ENCODE data around the gene CCNI.

CCNI gene

DNA sequence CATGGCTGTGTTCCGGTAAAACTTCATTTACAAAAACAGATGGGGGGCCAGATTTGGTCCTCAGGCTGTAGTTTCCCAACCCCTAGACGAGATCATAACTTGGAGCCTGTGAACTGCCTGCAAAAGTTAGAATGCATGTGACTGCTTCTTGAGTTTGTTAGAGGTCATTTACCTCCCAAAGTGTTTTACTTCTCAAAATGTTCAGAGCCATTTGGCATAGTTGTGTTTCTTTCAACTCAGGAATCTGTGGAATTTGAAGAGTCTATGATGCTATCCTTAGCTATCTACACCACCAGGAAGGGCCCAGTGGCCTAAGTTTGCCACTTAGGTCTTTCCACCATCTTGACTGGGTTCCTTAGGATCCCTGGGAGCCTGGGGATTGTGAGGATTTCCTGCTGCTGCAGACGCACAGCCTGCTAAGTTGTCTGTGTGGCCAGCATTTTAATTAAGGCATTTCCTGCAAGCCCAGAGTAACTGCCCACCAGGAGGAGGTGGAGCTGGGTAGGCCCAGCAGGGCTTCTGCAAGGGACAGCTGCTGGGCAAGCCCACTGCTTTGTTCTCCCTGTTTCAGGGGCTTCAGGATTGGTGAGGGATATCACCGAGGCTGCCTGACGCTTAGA, 53.1 kb downstream of the CCNI start:
- DNase-seq (ENCODE audit: low read depth): no peak
- no peak overlapping the region for H3K4me3 ChIP-seq (ENCODE audit: low read depth, low read length)
- TF ChIP-seq, protein P1, sequence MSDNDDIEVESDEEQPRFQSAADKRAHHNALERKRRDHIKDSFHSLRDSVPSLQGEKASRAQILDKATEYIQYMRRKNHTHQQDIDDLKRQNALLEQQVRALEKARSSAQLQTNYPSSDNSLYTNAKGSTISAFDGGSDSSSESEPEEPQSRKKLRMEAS (IDR thresholded peaks at IDR 0.05; ENCODE audit: low read depth, low read length): no peak
- no peak for TF ChIP-seq MYC (IDR thresholded peaks at IDR 0.05; ENCODE audit: low read depth, low read length)
- TF ChIP-seq, protein P2, sequence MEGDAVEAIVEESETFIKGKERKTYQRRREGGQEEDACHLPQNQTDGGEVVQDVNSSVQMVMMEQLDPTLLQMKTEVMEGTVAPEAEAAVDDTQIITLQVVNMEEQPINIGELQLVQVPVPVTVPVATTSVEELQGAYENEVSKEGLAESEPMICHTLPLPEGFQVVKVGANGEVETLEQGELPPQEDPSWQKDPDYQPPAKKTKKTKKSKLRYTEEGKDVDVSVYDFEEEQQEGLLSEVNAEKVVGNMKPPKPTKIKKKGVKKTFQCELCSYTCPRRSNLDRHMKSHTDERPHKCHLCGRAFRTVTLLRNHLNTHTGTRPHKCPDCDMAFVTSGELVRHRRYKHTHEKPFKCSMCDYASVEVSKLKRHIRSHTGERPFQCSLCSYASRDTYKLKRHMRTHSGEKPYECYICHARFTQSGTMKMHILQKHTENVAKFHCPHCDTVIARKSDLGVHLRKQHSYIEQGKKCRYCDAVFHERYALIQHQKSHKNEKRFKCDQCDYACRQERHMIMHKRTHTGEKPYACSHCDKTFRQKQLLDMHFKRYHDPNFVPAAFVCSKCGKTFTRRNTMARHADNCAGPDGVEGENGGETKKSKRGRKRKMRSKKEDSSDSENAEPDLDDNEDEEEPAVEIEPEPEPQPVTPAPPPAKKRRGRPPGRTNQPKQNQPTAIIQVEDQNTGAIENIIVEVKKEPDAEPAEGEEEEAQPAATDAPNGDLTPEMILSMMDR (IDR thresholded peaks at IDR 0.05; ENCODE audit: low read depth, low read length): no peak
- TF ChIP-seq POLR2A (IDR thresholded peaks at IDR 0.05; ENCODE audit: extremely low read depth, insufficient read length): no peak

DNA sequence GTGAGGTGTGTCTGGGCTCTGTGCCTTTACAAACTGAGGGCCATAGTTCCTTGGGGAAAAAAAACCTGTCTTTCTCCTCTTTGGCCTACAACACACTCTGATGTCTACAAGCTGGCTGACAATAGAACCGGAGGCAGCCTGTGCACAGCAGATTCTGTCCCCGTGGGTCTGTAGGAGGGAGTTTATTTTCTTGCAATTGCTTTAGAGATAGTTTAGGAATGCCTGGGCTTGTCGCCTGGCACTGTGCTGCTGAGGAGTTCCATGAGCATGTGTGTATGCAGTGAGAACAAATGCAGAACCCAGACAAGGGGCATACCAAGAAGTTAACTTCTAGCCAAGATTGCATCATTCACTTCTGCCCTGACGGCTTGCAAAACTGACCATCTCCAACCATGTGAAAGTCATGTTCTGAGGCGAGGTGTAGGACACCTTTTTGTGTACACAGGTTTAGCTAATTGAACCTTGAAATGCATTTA, 54.1 kb downstream of the CCNI start:
- peak; percentile 40 for DNase-seq (ENCODE audit: low read depth)
- no peak overlapping the region for H3K4me3 ChIP-seq (ENCODE audit: low read depth, low read length)
- no peak for TF ChIP-seq POLR2A (IDR thresholded peaks at IDR 0.05; ENCODE audit: extremely low read depth, insufficient read length)
- TF ChIP-seq, protein P1 (IDR thresholded peaks at IDR 0.05; ENCODE audit: low read depth, low read length): 0 out of 2 replicates have a peak, but pooled peaks have one; percentile 8
- peak; percentile 32; the same call in 1 of the 2 replicates for TF ChIP-seq MYC (IDR thresholded peaks at IDR 0.05; ENCODE audit: low read depth, low read length)

DNA sequence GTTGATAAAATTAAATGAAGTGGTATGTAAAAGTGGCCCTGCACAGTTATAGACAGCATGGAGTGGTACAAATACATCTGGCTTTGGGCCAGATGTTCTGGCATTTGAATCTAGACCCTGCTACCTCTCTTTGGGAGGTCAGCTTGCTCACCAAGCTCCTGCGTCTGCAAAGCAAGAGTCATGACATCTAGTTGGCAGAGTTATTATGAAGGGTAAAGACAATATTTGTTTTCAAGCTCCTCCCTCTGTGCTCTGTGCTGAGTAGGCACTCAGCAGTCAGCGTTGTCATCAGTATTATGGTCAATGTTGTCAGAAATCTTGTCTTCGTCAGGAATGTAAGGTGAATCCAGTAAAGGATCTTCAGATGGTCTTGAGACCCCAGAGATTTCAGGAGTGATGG, 55.8 kb downstream of the CCNI start:
- no peak for TF ChIP-seq MYC (IDR thresholded peaks at IDR 0.05; ENCODE audit: low read depth, low read length)
- DNase-seq (ENCODE audit: low read depth): no peak

DNA sequence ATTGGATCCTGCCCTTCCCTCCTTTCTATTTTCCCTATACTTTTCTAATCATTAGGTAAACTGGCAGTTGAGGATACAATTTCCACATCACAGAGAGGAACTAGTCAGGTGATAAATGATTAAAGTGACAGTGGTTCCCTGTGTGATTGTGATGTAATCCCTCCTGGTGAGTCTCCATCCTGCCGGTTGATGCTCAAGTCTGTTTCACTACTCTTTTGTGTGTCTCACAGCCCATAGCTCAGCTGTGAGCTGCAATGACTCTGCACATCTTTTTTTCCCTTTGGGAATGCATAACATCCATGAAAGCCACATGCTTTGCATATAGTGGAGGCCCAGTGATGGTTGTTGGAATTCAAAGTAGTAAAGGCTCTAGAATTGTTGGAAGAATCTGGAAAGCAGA, 60.4 kb downstream of the CCNI start:
- no peak for TF ChIP-seq POLR2A (IDR thresholded peaks at IDR 0.05; ENCODE audit: extremely low read depth, insufficient read length)
- TF ChIP-seq, protein P2 (IDR thresholded peaks at IDR 0.05; ENCODE audit: low read depth, low read length): no peak
- TF ChIP-seq MYC (IDR thresholded peaks at IDR 0.05; ENCODE audit: low read depth, low read length): no peak
- TF ChIP-seq, protein P1 (IDR thresholded peaks at IDR 0.05; ENCODE audit: low read depth, low read length): no peak
- no peak overlapping the region for H3K4me3 ChIP-seq (ENCODE audit: low read depth, low read length)
- no peak for DNase-seq (ENCODE audit: low read depth)

More for the DNA sequence above, 55.8 kb downstream of the CCNI start:
- H3K4me3 ChIP-seq (ENCODE audit: low read depth, low read length): no peak overlapping the region

DNA sequence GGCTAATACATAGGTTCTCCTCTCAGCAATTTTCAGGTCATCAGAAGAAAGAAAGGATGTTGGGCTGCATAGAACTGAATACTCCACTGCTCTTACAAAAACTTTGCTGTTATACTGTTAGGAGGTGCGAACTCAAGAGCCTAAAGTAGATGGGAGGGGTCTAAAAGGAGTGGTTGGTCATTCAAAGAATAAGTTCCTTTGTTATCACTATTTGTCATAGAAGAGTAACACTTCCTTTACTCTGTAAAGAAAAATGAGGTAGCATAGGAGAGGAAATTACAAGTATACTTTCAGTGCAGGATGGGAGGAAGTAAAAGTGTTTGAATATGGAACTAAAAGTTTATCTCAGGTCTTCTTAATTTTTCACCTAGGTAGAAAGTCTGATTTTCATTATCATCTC, 61.5 kb downstream of the CCNI start:
- H3K4me3 ChIP-seq (ENCODE audit: low read depth, low read length): no peak overlapping the region
- TF ChIP-seq MYC (IDR thresholded peaks at IDR 0.05; ENCODE audit: low read depth, low read length) (no peak), POLR2A (IDR thresholded peaks at IDR 0.05; ENCODE audit: extremely low read depth, insufficient read length) (no peak)
- TF ChIP-seq, protein P1 (IDR thresholded peaks at IDR 0.05; ENCODE audit: low read depth, low read length): no peak
- TF ChIP-seq, protein P2 (IDR thresholded peaks at IDR 0.05; ENCODE audit: low read depth, low read length): no peak
- DNase-seq (ENCODE audit: low read depth): no peak

DNA sequence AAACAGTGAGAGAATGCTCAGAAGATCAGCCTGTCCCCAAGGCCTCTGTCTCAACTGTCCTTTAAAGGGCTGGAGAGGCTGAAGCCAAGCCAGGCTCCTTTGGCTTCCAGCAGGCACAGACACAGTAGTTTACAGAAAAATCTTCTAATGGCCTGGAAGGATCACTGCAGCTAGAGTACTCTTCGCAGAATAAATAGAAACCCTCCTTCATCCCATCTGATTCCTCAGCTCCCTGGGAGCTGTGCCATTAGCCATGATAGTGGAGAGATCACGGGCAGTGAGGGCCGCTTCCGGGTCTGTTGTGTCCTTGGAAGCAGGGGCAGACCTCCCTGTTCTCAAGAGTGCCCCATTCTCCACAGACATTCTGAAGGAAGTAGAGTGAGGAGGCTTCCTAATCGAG, 63.1 kb downstream of the CCNI start:
- no peak overlapping the region for H3K4me3 ChIP-seq (ENCODE audit: low read depth, low read length)
- no peak for TF ChIP-seq MYC (IDR thresholded peaks at IDR 0.05; ENCODE audit: low read depth, low read length)
- DNase-seq (ENCODE audit: low read depth): no peak

DNA sequence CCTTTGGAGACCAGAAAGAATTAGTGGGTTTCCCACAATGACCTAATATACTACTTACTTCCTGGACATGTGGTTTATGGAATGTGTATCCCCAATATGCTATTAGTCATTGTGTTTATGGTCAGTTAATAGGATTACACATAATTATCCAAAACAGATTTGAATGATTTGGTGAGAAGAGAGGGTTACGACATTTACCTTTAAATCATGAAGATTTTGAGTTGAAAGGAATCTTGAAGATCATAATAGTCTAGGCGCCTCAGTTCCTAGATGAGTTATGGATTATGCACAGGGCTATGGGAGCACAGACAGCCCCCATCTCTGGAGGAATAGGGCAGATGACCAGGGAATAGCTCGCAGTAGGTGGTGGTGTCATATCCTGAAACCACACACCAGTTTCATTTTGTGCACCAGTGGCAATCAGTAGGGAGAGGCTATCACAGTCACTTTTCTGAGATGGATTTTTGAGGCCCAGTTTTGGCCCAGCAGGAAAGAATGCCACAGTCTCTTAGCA, 64.9 kb downstream of the CCNI start:
- H3K4me3 ChIP-seq (ENCODE audit: low read depth, low read length): no peak overlapping the region
- no peak for DNase-seq (ENCODE audit: low read depth)
- TF ChIP-seq, protein P1 (IDR thresholded peaks at IDR 0.05; ENCODE audit: low read depth, low read length): no peak
- no peak for TF ChIP-seq MYC (IDR thresholded peaks at IDR 0.05; ENCODE audit: low read depth, low read length)
- TF ChIP-seq, protein P2 (IDR thresholded peaks at IDR 0.05; ENCODE audit: low read depth, low read length): no peak
- no peak for TF ChIP-seq POLR2A (IDR thresholded peaks at IDR 0.05; ENCODE audit: extremely low read depth, insufficient read length)

All from NB4 (cell line).